Ishikawa (cell line): ENCODE measurements around the gene GPATCH2L.

ENCODE experiments used
- CREB1 ChIP-seq: IDR thresholded peaks from 2 replicates; pipeline ENCODE4 v1.6.1; 2012; ENCODE audit warnings: low read depth
- EGR1 ChIP-seq: IDR thresholded peaks from 2 replicates; pipeline ENCODE4 v1.6.1; 2012
- EP300 ChIP-seq: IDR thresholded peaks from 2 replicates; pipeline ENCODE4 v1.6.1; 2012; ENCODE audit warnings: borderline replicate concordance
- MAX ChIP-seq: IDR thresholded peaks from 2 replicates; pipeline ENCODE4 v1.6.1; 2012
- NFIC ChIP-seq: IDR thresholded peaks from 2 replicates; pipeline ENCODE4 v1.6.1; 2012
- TAF1 ChIP-seq: IDR thresholded peaks from 2 replicates; pipeline ENCODE4 v1.6.1; 2012; ENCODE audit warnings: low read depth, mild to moderate bottlenecking
- TEAD4 ChIP-seq: IDR thresholded peaks from 2 replicates; pipeline ENCODE4 v1.6.1; 2012
- YY1 ChIP-seq: IDR thresholded peaks from 2 replicates; pipeline ENCODE4 v1.6.1; 2012; ENCODE audit warnings: low read depth

- TF ChIP-seq TEAD4: no peak
- TF ChIP-seq YY1: no peak
- TF ChIP-seq EP300: no peak
- TF ChIP-seq NFIC: no peak
- no peak for TF ChIP-seq TAF1
- no peak for TF ChIP-seq EGR1
- no peak for TF ChIP-seq MAX
- TF ChIP-seq CREB1: no peak
These were observed 110.9 kb downstream of the GPATCH2L start for GRCh38 chr14:76262641-76263040.
